ENCODE measurements around the gene C19orf33.

C19orf33 gene

DNA sequence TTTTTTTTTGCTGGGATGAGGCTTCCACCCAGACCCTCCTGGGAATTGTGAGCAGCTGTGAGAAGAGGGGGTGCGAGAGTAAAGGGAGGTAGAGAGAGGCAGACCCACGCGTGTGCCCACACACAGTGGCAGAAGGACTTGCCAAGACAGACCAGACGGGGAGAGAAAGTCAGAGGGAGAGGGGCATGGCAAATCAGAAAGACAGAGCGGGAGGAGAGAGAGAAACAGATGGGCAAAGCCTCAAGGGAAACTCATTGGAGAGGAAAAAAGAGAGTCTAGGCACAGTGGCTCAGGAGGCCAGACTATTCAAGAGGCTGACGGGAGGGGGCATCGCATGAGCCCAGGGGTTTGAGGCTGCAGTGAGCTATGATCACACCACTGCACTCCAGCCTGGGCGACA is 48.6 kb downstream of the C19orf33 start:
- no peak overlapping the region for H3K4me3 ChIP-seq (replicated peaks in 1 of 2; ENCODE audit: low read depth in 2 of 2, low read length in 2 of 2)
- DNase-seq (ENCODE audit: low read depth in 2 of 2): no peak
- TF ChIP-seq, protein P1, sequence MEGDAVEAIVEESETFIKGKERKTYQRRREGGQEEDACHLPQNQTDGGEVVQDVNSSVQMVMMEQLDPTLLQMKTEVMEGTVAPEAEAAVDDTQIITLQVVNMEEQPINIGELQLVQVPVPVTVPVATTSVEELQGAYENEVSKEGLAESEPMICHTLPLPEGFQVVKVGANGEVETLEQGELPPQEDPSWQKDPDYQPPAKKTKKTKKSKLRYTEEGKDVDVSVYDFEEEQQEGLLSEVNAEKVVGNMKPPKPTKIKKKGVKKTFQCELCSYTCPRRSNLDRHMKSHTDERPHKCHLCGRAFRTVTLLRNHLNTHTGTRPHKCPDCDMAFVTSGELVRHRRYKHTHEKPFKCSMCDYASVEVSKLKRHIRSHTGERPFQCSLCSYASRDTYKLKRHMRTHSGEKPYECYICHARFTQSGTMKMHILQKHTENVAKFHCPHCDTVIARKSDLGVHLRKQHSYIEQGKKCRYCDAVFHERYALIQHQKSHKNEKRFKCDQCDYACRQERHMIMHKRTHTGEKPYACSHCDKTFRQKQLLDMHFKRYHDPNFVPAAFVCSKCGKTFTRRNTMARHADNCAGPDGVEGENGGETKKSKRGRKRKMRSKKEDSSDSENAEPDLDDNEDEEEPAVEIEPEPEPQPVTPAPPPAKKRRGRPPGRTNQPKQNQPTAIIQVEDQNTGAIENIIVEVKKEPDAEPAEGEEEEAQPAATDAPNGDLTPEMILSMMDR (IDR thresholded peaks at IDR 0.05; ENCODE audit: low read depth, low read length): no peak
